ENCODE measurements around the gene NUMBL.
"Not testable (repeated sequence)": the region's sequence is repeated elsewhere in the genome, so short reads cannot be mapped to it uniquely, and the experiment has no call there.

NUMBL gene

GRCh38 chr19:40690050-40690692 lies at the start of gene NUMBL:
TSS of gene NUMBL (minus strand) at chr19:40690651. CDS start at chr19:40690483, 168 bp downstream.
- no peak for DNase-seq (ENCODE audit: low spot score)

DNA sequence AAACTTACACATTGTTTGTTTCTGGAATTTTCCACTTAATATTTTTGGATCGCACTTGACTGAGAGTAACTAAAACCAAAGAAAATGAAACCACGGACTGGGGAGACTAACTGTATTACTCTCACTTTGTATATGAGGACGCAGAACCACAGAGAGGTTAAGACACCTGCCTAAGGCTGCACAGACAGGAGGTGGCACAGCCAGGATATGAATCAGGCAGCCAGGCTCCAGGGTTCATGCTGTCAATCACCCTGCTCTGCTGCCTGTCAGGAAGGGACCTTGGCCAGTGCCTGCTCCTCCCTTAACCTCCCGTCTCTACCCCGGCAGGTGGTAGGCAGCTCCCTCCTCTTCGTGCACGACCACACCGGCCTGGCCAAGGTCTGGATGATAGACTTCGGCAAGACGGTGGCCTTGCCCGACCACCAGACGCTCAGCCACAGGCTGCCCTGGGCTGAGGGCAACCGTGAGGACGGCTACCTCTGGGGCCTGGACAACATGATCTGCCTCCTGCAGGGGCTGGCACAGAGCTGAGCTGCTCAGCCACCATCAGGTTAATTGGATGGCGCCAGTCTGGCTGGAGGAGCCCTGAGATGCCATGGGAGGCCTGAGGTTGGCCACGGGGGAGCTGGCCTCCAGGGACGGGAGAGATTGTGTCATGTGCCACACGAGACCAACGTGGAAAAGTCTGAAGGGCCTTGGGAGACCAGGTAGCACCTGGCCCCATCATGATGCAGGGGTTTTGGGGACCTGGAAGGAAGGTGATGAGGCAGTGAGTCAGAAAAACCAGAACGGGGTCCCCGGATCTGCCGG lies 48.8 kb upstream of the NUMBL start:
- no peak for DNase-seq (ENCODE audit: low spot score)

DNA sequence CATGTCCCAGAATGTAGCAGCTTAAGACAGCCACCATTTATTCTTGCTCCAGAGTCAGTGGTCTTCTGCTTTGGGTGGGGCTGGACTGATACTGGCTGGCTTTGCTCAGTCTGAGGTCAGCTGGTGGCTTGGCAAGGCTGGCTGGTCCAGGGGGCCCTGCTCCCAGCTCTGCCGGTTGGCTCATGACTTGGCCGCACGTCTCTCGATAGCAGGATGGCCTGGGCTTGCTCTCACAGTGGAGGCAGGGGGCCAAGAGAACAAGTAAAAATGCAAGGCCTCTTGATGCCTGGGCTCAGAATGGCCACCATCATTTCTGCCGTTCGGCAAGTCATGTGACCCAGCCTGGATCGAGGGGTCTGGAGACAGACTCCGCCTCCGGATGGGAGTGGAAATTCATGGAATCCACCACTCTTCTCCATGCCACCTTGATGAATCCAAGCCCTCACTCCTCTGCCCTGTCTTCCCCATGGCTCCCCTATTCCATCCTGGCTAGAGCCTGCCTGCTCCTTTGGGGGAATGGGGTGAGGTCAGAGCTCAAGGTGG lies 46.7 kb upstream of the NUMBL start:
- DNase-seq (ENCODE audit: low spot score), result no peak

DNA sequence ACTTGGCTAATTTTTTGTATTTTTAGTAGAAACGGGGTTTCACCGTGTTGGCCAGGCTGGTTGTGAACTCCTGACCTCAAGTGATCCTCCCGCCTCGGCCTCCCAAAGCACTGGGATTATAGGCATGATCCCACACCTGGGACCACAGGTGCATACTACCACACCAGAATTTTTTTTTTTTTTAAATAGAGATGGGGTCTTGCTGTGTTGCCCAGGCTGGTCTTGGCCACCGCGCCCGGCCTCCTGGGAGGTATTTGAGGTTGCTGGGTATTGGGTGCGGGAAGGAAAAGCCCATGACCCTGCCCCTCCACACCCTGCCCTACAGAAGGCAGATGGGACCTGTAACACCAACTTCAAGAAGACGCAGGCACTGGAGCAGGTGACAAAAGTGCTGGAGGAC lies 46.2 kb upstream of the NUMBL start:
- DNase-seq (ENCODE audit: low spot score), result no peak

GRCh38 chr19:40735013-40735771 lies 44.7 kb upstream of the NUMBL start:
- DNase-seq (ENCODE audit: low spot score), result no peak

GRCh38 chr19:40733149-40733548 lies 42.7 kb upstream of the NUMBL start:
- DNase-seq (ENCODE audit: low spot score), result no peak

DNA sequence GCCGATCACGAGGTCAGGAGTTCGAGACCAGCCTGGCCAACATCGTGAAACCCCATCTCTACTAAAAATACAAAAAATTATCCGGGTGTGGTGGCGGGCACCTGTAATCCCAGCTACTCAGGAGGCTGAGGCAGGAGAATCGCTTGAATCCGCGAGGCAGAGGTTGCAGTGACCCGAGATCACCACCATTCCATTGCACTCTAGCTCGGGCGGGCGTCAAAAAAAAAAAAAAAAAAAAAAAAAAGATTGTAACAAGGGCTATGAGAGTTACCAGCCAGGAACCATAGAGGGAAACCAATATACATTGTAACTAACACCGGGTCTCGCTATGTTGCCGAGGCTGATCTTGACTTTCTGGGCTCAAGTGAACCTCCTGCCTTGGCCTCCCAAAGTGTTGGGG lies 41.9 kb upstream of the NUMBL start:
- not testable (repeated sequence) for DNase-seq (ENCODE audit: low spot score)

DNA sequence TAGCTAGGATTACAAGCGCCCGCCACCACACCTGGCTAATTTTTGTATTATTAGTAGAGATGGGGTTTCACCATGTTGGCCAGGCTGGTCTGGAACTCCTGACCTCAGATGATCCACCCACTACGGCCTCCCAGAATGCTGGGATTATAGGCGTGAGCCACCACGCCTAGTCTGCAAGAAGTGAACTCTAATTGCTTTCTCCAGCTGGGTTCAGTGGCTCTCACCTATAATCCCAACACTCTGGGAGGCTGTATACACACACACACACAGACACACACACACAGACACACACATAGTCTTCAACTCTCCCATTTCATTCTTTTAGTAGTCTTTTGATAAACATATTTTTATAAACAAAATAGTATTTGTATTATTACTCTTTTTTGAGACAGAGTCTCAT lies 39.6 kb upstream of the NUMBL start:
- DNase-seq (ENCODE audit: low spot score), result not testable (repeated sequence)

GRCh38 chr19:40726279-40726678 lies 35.8 kb upstream of the NUMBL start:
- no peak for DNase-seq (ENCODE audit: low spot score)

GRCh38 chr19:40724855-40725254 lies 34.4 kb upstream of the NUMBL start:
- DNase-seq (ENCODE audit: low spot score), result no peak

- DNase-seq (ENCODE audit: low spot score), result no peak
These were observed 33.9 kb upstream of the NUMBL start for GRCh38 chr19:40724315-40724714.

DNA sequence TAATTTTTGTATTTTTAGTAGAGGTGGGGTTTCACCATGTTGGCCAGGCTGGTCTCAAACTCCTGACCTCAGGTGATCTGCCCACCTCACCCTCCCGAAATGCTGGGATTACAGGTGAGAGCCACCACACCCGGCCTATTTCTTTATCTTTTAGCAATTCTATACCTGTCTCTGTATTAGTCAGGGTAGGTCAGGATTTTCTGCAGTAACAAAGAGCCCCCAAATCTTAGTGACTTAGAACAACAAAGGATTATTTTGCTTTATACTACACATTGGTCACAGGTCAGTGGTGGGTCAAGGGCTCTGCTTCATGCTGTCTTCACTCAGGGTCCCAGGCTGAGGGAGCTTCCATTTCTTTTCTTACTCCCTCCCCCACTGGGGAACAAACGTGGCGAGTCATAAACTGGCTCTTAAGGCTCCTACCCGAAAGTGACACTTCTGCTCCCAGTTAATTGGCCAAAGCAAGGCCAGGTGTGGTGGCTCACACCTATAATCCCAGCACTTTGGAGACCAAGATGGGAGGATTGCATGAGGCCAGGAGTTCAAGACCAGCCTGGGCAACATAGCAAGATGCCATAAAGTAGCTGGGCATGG lies 33.3 kb upstream of the NUMBL start:
- DNase-seq (ENCODE audit: low spot score), result no peak

DNA sequence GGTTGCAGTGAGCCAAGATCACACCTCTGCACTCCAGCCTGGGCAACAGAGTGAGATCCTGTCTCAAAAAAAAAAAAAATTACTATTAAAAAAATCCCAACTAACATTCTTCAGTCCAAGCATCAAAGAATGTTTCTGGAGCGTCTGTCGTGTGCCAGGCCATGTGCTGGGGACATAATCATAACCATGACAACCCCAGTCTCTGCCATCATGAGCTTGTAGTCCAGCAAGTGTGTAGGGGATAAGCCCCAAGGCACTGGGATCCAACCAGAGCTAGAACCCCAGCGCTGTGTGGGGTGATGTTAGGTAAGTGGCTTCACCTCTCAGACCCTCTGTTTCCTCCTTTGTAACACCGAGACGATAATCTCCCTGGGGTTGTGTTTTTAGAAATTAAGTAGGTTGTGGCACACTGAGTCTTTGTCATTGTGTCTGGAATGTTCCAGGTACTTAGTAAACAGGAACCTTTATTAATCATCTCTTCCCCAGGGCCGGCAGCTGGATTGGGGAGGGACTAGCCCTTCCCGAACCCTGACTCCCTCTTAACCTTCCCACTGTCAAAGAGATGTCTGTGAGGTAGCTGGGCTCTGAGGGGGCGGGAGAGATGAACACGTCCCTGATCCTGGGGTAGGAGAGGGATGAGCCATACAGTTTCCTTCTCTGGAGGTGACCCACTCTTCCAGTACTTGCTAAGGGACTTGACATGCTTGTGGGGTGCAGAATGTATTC lies 31.6 kb upstream of the NUMBL start:
- DNase-seq (ENCODE audit: low spot score), result no peak

GRCh38 chr19:40721140-40721486 lies 30.7 kb upstream of the NUMBL start:
- DNase-seq (ENCODE audit: low spot score), result no peak

DNA sequence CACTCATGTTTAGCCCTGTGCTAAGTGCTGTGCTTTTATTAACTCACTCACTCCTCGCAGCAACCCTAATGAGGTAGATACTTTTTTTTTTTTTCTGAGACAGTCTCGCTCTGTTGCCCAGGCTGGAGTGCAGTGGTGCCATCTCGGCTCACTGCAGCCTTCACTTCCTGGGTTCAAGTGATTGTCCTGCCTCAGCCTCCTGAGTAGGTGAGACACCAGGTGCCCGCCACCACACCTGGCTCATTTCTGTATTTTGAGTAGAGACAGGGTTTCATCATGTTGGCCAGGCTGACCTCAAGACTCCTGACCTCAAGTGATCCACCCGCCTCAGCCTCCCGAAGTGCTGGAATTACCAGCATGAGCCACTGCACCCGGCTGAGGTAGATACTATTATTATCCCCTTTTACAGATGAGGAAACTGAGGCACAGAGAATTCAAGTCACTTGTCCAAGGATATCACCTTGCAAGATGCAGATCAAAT lies 29.0 kb upstream of the NUMBL start:
- DNase-seq (ENCODE audit: low spot score), result no peak

DNA sequence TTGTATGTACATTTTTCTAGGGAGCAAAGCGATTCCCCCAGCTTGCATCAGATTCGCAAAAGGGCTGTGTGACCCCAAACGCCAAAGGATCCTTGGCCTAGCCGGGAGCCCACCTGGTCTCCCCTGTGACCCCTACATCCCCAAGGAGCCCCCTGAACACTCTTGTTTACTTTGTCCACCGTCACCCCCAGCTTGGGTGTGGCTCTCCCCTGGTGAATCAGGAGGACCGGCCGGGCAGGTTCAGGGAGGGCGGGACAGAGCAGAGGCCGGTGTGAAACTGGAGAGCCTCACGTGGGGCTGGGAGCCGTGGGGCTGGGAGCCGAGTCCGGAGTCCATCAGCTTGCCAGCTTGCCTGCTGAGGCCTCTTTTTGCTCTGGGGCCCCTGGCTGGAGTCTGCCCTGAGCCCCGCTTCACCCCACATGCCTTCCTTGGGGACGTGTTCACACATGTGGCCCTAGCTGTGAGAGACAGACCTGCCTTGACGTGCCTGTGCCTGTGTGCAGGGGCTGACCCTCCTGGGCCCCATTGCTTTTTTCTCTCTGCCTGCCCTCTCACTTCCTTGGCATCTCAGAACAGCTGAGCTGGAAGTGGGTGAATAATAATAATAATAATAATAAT lies 28.4 kb upstream of the NUMBL start:
- peak; percentile 61 for DNase-seq (ENCODE audit: low spot score)

- no peak for DNase-seq (ENCODE audit: low spot score)
These were observed 27.7 kb upstream of the NUMBL start for GRCh38 chr19:40717880-40718773.

DNA sequence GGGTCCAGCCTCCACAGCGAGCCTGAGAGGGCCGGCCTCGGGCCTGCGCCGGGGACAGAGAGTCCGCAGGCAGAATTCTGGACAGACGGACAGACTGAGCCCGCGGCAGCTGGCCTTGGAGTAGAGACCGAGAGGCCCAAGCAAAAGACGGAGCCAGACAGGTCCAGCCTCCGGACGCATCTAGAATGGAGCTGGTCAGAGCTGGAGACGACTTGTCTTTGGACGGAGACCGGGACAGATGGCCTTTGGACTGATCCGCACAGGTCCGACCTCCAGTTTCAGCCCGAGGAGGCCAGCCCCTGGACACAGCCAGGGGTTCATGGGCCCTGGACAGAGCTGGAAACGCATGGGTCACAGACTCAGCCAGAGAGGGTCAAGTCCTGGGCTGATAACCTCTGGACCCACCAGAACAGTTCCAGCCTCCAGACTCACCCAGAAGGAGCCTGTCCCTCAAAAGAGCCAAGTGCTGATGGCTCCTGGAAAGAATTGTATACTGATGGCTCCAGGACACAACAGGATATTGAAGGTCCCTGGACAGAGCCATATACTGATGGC lies 27.0 kb upstream of the NUMBL start:
- no peak for DNase-seq (ENCODE audit: low spot score)

DNA sequence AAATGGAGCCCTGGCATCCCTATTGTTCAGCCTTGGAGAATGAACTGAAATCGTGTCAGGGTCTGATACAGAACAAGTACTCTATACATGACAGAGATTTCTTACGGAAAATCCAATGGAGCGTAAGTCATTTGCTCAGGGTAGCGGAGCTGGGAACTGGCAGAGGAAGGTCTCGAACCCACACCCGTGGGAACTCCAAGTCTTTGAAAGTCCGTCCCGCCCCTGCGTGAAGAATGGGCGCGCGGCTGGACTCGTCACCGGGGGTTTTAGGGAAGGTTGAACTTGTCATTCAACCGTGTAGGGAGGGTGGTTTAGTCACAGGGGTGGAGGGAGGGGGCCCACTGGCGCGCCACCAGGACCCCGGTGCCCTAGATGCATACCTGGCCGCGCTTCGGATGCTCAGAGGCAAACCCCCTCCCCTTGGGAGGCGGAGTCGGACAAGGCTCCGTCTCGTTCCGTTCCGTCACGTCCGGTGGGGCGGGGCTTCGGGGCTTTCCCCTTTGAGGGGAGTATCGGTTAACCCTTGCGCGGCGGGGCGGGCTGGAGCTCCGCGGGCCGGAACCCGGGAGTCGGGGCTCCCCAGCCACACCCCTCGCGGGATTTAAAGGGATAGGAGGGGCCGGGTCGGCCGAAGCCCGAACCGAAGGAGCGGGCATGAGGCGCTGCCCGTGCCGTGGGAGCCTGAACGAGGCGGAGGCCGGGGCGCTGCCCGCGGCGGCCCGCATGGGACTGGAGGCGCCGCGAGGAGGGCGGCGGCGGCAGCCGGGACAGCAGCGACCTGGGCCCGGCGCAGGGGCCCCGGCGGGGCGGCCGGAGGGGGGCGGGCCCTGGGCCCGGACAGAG lies 26.3 kb upstream of the NUMBL start, which contains the start of the genes COQ8B and ITPKC:
Gene COQ8B, minus strand, starts transcription at position 405 of the 843 bp plus-strand sequence. CDS start 2,254 bp downstream, outside the sequence.
Gene ITPKC, plus strand, starts transcription at position 631 of the 843 bp plus-strand sequence. Its CDS starts 24 bp downstream, at position 655.
- DNase-seq (ENCODE audit: low spot score), result peak; percentile 97
